ENCODE measurements around the gene PDGFB. TPM values are rescaled to one million over a fixed set of nuclear protein-coding genes. Genes with fewer than 3 reads are reported as not detected.

PDGFB gene
- total and polyA plus RNA-seq, 2 donors (not counting 1 experiment from before 2014, with no cell fraction given) = 0.04 TPM; not detected in 1

DNA sequence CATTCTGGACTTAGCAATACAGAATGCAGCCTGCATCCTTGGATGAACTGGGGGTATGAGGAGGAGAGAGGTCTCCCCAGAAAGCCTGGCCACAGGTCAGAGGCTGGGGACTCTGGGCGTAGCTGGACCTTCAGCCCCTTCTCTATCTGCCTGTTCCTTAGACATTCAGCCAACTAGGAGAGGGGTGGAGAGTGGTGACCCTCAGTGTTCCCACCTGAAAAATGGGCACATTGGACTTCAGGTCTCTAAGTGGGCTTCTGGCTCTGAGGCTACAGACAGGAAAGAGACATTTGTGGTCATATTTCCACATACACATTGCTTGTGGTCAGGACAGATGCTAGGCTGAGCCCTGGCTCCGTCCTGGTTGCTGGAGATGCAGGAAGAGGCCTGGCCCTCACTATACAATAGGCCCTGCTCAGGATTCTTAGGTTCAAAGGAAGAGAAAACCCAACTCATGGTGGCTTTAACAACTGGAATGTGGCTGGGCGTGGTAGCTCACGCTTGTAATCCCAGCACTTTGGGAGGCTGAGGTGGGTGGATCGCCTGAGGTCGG lies 62.2 kb downstream of the PDGFB start:
- TF ChIP-seq EZH2 (IDR thresholded peaks at IDR 0.05; ENCODE audit: borderline replicate concordance, insufficient read depth, low read depth, low read length, poor library complexity, severe bottlenecking) = no peak
- TF ChIP-seq, protein P1, sequence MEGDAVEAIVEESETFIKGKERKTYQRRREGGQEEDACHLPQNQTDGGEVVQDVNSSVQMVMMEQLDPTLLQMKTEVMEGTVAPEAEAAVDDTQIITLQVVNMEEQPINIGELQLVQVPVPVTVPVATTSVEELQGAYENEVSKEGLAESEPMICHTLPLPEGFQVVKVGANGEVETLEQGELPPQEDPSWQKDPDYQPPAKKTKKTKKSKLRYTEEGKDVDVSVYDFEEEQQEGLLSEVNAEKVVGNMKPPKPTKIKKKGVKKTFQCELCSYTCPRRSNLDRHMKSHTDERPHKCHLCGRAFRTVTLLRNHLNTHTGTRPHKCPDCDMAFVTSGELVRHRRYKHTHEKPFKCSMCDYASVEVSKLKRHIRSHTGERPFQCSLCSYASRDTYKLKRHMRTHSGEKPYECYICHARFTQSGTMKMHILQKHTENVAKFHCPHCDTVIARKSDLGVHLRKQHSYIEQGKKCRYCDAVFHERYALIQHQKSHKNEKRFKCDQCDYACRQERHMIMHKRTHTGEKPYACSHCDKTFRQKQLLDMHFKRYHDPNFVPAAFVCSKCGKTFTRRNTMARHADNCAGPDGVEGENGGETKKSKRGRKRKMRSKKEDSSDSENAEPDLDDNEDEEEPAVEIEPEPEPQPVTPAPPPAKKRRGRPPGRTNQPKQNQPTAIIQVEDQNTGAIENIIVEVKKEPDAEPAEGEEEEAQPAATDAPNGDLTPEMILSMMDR (IDR thresholded peaks at IDR 0.05) = no peak
- Mint-ChIP-seq H3K9me3 (ENCODE audit: insufficient read depth) (peaks cover 2% of the 10 kb centered on the region), H3K4me3 (no peak overlapping the region), H3K27ac (no peak overlapping the region), H3K27me3 (peaks cover 7% of the 10 kb centered on the region), H3K4me1 (no peaks in the 10 kb centered on the region)
- CTCF ChIA-PET = interaction anchor here (0.6 to 0.8 kb wide), 3 partner anchors 12 to 293 kb away, joined by 3 read pairs; no protein-coding TSS in a partner anchor
- Histone ChIP-seq H3K4me3 (ENCODE audit: control extremely low read depth in 1 of 5, extremely low read depth in 1 of 5, insufficient read depth in 1 of 5, low read depth in 2 of 5, low read length in 4 of 5) (no peak overlapping the region), H3K9me3 (ENCODE audit: control extremely low read depth in 1 of 3, control insufficient read depth in 2 of 3, insufficient read depth in 1 of 3, low read length in 2 of 3) (peaks cover 0 to 25% (median 0%) of the 10 kb centered on the region in 3 donors), H4K20me1 (ENCODE audit: control insufficient read depth, insufficient read depth, low read length, poor library complexity, severe bottlenecking) (no peaks in the 10 kb centered on the region), H3K36me3 (replicated peaks in 1 of 2; ENCODE audit: control extremely low read depth in 1 of 2, control insufficient read depth in 1 of 2, extremely low read depth in 1 of 2, insufficient read depth in 2 of 2, low read length in 1 of 2) (no peaks in the 10 kb centered on the region), H2AFZ (ENCODE audit: insufficient read depth, low read depth, low read length, poor library complexity, severe bottlenecking) (no peak overlapping the region), H3K4me2 (replicated peaks; ENCODE audit: low read depth, low read length, poor library complexity, severe bottlenecking) (no peak overlapping the region), H3K27me3 (replicated peaks in 1 of 4; ENCODE audit: control extremely low read depth in 1 of 4, control insufficient read depth in 3 of 4, insufficient read depth in 4 of 4, low read length in 3 of 4) (peaks cover 0 to 17% (median 0%) of the 10 kb centered on the region in 4 experiments), H3K27ac (ENCODE audit: low read length in 2 of 2) (no peak overlapping the region), H3K9ac (ENCODE audit: low read length) (no peak overlapping the region), H3K79me2 (ENCODE audit: control insufficient read depth, insufficient read depth, low read length) (no peaks in the 10 kb centered on the region), H3K4me1 (ENCODE audit: control insufficient read depth in 2 of 2, insufficient read depth in 2 of 2, low read length in 2 of 2) (no peaks in the 10 kb centered on the region)
- ATAC-seq (ENCODE audit: low read depth) (no peak), DNase-seq (no peak)
- intact Hi-C loops (cut with micrococcal nuclease) = no loop called here
- WGBS (ENCODE audit: insufficient coverage) = 76% methylated on average over 4 of the region's 6 CpGs
- POLR2A ChIA-PET = interaction anchor here (0.5 kb wide), 1 partner anchor 10 kb away, joined by 3 read pairs; no protein-coding TSS in a partner anchor

GRCh38 chr22:39181778-39182177 lies 63.0 kb downstream of the PDGFB start:
- Histone ChIP-seq H3K4me3 (ENCODE audit: control extremely low read depth in 1 of 5, extremely low read depth in 1 of 5, insufficient read depth in 1 of 5, low read depth in 2 of 5, low read length in 4 of 5) (no peak overlapping the region), H2AFZ (ENCODE audit: insufficient read depth, low read depth, low read length, poor library complexity, severe bottlenecking) (no peak overlapping the region)
- TF ChIP-seq EZH2 (IDR thresholded peaks at IDR 0.05; ENCODE audit: borderline replicate concordance, insufficient read depth, low read depth, low read length, poor library complexity, severe bottlenecking) = no peak
- TF ChIP-seq, protein P1 (IDR thresholded peaks at IDR 0.05) = no peak

More at GRCh38 chr22:39181778-39182177, 63.0 kb downstream of the PDGFB start:
- intact Hi-C loops (cut with micrococcal nuclease) = no loop called here
- WGBS (ENCODE audit: insufficient coverage) = 81% methylated on average over 5 of the region's 5 CpGs
- CTCF ChIA-PET = no interaction called here
- H3K4me1 ChIP-seq (ENCODE audit: control insufficient read depth in 2 of 2, insufficient read depth in 2 of 2, low read length in 2 of 2) = no peaks in the 10 kb centered on the region
- no peak overlapping the region for H3K27ac ChIP-seq (ENCODE audit: low read length in 2 of 2)
- no peak overlapping the region for H3K9ac ChIP-seq (ENCODE audit: low read length)
- H3K4me2 ChIP-seq (replicated peaks; ENCODE audit: low read depth, low read length, poor library complexity, severe bottlenecking) = no peak overlapping the region
- Mint-ChIP-seq H3K27me3 (peaks cover 7% of the 10 kb centered on the region), H3K4me1 (no peaks in the 10 kb centered on the region), H3K27ac (no peak overlapping the region), H3K4me3 (no peak overlapping the region), H3K9me3 (ENCODE audit: insufficient read depth) (peaks cover 2% of the 10 kb centered on the region)
- POLR2A ChIA-PET = no interaction called here
- DNase-seq (no peak), ATAC-seq (ENCODE audit: low read depth) (no peak)
- H3K36me3 ChIP-seq (replicated peaks in 1 of 2; ENCODE audit: control extremely low read depth in 1 of 2, control insufficient read depth in 1 of 2, extremely low read depth in 1 of 2, insufficient read depth in 2 of 2, low read length in 1 of 2) = no peaks in the 10 kb centered on the region
- peaks cover 0 to 23% (median 0%) of the 10 kb centered on the region in 3 donors for H3K9me3 ChIP-seq (ENCODE audit: control extremely low read depth in 1 of 3, control insufficient read depth in 2 of 3, insufficient read depth in 1 of 3, low read length in 2 of 3)
- H3K27me3 ChIP-seq (replicated peaks in 1 of 4; ENCODE audit: control extremely low read depth in 1 of 4, control insufficient read depth in 3 of 4, insufficient read depth in 4 of 4, low read length in 3 of 4) = peaks cover 0 to 17% (median 0%) of the 10 kb centered on the region in 4 experiments
- no peaks in the 10 kb centered on the region for H3K79me2 ChIP-seq (ENCODE audit: control insufficient read depth, insufficient read depth, low read length)
- no peaks in the 10 kb centered on the region for H4K20me1 ChIP-seq (ENCODE audit: control insufficient read depth, insufficient read depth, low read length, poor library complexity, severe bottlenecking)

All from B cell (primary cell).